Measurements from ENCODE around the gene TBL1X. TPM values are rescaled to one million over a fixed set of nuclear protein-coding genes. Genes with fewer than 3 reads are reported as not detected.

TBL1X gene
- total RNA-seq, 3 donors from 2014 or later = 45.5 to 61.3 (median 49.9) TPM

DNA sequence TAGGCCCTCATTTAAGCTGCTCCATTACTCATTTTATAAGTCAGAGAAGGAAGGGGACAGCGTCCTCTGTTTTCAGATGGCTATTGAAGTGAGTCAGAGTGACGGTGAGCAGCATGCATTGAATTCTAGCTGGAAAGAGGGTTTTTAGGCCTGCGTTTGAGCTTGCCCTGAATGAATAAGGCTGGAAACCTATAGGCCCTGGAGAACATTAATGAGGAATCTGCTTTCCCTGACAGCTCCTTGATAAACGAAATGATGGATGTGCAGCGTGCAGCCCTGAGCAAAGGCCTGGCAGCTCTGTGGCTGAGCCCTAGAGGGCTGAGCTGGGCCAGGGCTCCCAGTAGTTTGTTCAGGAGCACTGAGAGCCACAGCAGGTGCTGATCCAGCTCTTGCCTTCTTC is 33.4 kb downstream of the TBL1X start:
- Mint-ChIP-seq H3K9me3 (no peaks in the 10 kb centered on the region), H3K4me3 (no peak overlapping the region), H3K4me1 (ENCODE audit: low read depth) (peaks cover 16% of the 10 kb centered on the region), H3K27me3 (ENCODE audit: low read depth) (no peaks in the 10 kb centered on the region), H3K36me3 (ENCODE audit: insufficient read depth) (peaks cover 24% of the 10 kb centered on the region)
- DNase-seq (no peak), ATAC-seq (no peak)

DNA sequence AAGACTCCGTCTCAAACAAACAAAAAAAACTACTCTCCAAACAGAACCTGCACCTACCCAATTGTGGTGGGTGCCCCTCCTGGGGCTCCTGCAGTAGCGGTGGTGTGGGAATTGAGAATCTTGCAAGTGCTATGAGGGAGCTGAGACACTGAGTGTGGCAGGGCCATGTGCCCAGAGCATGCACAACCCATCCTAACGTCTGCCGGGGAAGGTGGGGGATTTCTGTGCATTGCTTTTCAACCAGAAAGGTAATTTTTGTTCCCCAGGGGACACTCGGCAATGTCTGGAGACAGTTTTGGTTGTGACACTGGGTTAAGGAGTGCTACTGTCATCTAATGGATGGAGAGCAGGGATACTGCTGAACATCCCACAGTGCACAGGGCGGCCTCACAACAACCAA is 35.7 kb downstream of the TBL1X start:
- Mint-ChIP-seq H3K4me3 (no peak overlapping the region), H3K36me3 (ENCODE audit: insufficient read depth) (peaks cover 31% of the 10 kb centered on the region), H3K4me1 (ENCODE audit: low read depth) (peaks cover 11% of the 10 kb centered on the region), H3K27me3 (ENCODE audit: low read depth) (no peaks in the 10 kb centered on the region), H3K9me3 (no peaks in the 10 kb centered on the region)
- ATAC-seq (no peak), DNase-seq (no peak)

DNA sequence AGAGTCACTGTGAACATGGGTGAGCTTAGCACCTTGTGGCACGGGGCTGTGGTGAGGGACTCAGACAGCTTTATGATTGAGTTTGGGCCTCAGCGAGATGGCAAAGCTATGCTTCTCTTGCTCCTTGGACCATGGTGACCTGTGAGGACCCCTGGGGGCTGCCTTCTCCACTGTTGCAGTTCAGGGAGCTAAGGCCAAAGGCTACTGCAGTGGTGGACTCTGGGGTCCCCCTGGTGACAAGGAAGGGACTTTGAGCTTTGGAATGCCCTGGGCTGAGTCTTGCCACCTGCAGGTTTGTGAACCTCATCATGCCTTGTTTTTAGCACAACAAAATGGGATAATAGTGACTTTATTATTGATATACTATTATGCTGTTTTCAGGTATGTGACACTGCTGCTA is 36.5 kb downstream of the TBL1X start:
- peaks cover 7% of the 10 kb centered on the region for H3K4me1 Mint-ChIP-seq (ENCODE audit: low read depth)
- H3K9me3 Mint-ChIP-seq = no peaks in the 10 kb centered on the region
- no peak for DNase-seq
- no peak for ATAC-seq
- H3K36me3 Mint-ChIP-seq (ENCODE audit: insufficient read depth) = peaks cover 36% of the 10 kb centered on the region
- H3K27me3 Mint-ChIP-seq (ENCODE audit: low read depth) = no peaks in the 10 kb centered on the region
- H3K4me3 Mint-ChIP-seq = no peak overlapping the region

DNA sequence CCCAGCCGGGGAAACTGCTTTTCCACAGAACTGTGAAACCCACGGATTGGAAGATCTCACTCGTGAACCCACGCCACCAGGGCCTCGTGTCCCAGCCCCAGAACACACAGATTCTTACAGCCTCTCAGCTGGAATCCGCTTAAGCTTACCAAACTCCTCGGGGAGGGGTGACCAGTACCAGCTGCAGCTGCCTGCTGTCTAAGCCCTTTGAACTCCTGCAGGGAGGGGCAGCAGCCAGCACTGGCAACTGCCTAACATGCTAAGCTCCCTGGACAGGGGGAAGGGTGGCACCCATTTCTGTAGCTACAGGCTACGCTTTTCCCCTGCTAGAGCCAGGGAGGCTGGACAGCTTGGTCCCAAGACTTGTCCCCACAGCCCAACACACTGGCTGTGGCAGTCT is 38.4 kb downstream of the TBL1X start:
- H3K36me3 Mint-ChIP-seq (ENCODE audit: insufficient read depth) = peaks cover 38% of the 10 kb centered on the region
- no peak for DNase-seq

DNA sequence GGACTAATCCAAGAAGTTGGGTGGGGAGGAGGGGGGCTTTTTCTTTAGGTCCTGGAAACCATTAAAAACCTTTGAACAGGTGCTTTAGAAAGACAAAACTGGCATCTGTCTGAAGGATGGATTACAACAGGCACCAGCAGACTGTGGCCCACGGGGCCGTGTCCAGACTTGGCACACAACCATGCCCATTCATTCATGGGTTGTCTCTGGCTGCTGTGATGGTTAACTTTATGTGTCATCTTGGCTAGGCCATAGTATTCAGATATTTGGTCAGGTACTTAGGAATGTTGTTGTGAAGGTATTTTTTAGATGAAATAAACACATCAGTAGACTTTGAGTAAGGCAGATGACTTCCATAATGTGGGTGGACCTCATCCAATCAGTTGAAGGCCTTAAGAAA is 45.5 kb downstream of the TBL1X start:
- ATAC-seq (no peak), DNase-seq (no peak)
- H3K4me3 Mint-ChIP-seq = no peak overlapping the region
- peaks cover 19% of the 10 kb centered on the region for H3K4me1 Mint-ChIP-seq (ENCODE audit: low read depth)
- H3K9me3 Mint-ChIP-seq = no peaks in the 10 kb centered on the region
- H3K36me3 Mint-ChIP-seq (ENCODE audit: insufficient read depth) = peaks cover 23% of the 10 kb centered on the region
- H3K27me3 Mint-ChIP-seq (ENCODE audit: low read depth) = no peaks in the 10 kb centered on the region

More for the DNA sequence above, 38.4 kb downstream of the TBL1X start:
- Mint-ChIP-seq H3K9me3 (no peaks in the 10 kb centered on the region), H3K4me1 (ENCODE audit: low read depth) (peaks cover 3% of the 10 kb centered on the region), H3K4me3 (no peak overlapping the region), H3K27me3 (ENCODE audit: low read depth) (no peaks in the 10 kb centered on the region)
- ATAC-seq = no peak

DNA sequence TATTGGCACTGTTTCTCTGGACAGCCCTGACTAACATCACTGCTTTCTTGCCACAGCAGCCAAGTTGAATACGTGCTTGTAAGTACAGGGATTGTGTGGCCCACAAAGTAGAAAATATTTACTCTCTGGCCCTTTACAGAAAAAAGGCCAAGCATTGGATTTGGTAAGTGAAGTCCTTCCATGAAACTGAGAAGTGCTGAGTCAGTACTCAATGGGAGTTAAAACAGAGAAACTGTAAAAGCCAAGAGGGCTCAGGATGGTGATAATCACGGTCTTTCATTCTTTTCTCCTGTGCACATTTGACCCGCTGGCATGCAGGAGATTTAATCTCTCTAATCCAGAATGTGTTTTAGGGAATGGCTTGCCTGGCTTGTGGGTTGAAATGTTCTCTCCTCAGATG is 46.1 kb downstream of the TBL1X start:
- ATAC-seq = no peak
- Mint-ChIP-seq H3K36me3 (ENCODE audit: insufficient read depth) (peaks cover 18% of the 10 kb centered on the region), H3K27me3 (ENCODE audit: low read depth) (no peaks in the 10 kb centered on the region), H3K4me3 (no peak overlapping the region), H3K4me1 (ENCODE audit: low read depth) (peaks cover 25% of the 10 kb centered on the region), H3K9me3 (no peaks in the 10 kb centered on the region)
- no peak for DNase-seq

DNA sequence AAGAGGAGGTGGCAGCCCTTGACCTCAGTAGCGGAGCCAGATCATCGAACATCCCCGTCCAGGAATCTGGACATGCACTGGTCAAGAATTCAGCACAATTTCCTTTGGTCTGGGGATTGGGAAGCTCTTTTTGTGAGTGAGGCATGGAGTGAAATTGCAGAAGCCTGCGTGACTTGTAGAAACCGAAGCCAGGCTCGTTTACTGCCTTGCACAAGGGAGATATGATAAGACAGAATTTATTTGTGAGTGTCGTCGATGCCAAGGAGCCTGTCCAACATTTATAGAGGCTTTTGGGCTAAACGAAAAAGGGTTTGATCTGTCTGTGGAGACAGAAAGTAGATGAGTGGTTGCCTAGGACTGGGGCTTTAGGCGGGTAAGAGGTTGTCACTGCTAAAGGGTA is 50.6 kb downstream of the TBL1X start:
- Mint-ChIP-seq H3K4me1 (ENCODE audit: low read depth) (peaks cover 38% of the 10 kb centered on the region), H3K36me3 (ENCODE audit: insufficient read depth) (peaks cover 11% of the 10 kb centered on the region), H3K27me3 (ENCODE audit: low read depth) (no peaks in the 10 kb centered on the region), H3K9me3 (no peaks in the 10 kb centered on the region), H3K4me3 (no peak overlapping the region)
- ATAC-seq = no peak
- DNase-seq = no peak

DNA sequence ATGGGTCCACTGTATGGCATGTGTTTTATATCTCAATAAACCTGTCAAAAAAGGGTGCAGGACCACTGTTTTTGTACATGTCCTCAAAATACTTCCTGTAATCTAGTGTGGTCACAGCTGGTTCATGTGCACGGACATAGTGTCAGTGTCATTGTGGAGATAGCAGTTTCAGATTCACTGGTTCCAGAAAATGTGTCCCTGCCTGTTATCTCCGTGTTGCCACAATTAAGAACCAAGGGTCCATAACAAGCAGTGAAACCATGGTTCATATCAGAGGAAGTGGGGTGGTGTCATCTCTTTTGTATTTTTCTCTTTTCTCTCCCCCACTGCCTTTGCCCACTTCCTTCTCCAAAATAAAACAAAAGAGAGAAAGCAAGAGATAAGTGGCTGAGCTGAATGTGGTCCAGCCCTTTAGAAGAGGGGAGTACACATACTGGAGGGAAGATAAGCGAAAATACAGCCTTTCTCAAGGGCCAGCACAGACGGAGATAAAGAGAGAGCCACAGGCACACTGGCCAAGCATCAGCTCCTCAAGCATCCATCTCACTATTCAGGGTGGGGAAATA is 51.2 kb downstream of the TBL1X start:
- no peak overlapping the region for H3K4me3 Mint-ChIP-seq
- H3K9me3 Mint-ChIP-seq = no peaks in the 10 kb centered on the region
- DNase-seq = no peak
- no peaks in the 10 kb centered on the region for H3K27me3 Mint-ChIP-seq (ENCODE audit: low read depth)
- peaks cover 11% of the 10 kb centered on the region for H3K36me3 Mint-ChIP-seq (ENCODE audit: insufficient read depth)
- H3K4me1 Mint-ChIP-seq (ENCODE audit: low read depth) = peaks cover 38% of the 10 kb centered on the region
- no peak for ATAC-seq

DNA sequence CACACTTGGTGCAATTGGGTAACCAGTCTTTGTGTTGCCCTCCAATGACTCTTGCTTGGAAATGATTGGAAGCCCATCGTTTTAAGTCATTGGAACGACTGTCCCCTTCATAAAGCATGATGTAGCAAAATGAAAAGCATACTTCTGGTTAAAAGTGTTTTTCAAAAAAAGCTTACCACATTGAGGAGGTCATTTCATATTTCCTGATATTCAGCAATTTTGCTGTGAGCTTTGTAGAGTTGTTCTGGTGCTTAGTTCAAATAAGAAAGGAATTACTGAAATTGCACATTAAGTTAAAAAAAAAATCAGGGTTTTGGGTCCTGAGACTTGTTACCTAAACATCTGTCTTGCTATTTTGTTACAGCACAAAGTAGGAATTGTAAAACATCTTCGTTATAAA is 51.8 kb downstream of the TBL1X start:
- no peaks in the 10 kb centered on the region for H3K27me3 Mint-ChIP-seq (ENCODE audit: low read depth)
- H3K4me3 Mint-ChIP-seq = no peak overlapping the region
- DNase-seq (no peak), ATAC-seq (no peak)
- peaks cover 7% of the 10 kb centered on the region for H3K36me3 Mint-ChIP-seq (ENCODE audit: insufficient read depth)
- no peaks in the 10 kb centered on the region for H3K9me3 Mint-ChIP-seq
- H3K4me1 Mint-ChIP-seq (ENCODE audit: low read depth) = peaks cover 38% of the 10 kb centered on the region

DNA sequence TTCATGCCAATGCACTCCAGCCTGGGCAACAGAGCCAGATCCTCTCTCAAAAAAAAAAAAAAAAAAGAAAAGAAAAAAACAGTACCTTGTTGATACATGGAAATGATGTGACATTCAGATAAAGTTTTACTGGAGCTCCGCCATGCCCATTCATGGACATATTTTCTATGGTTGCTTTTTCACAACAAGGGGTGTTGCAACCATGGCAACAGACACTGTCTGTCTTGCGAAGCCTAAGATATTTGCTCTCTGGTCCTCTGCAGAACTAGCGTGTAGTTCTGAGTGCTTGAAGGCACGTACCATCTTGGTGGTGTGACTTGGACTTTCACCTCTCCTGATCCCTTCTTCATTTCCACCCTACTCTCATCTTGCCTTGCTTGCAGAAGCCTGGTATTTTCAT is 53.2 kb downstream of the TBL1X start:
- peaks cover 42% of the 10 kb centered on the region for H3K4me1 Mint-ChIP-seq (ENCODE audit: low read depth)

DNA sequence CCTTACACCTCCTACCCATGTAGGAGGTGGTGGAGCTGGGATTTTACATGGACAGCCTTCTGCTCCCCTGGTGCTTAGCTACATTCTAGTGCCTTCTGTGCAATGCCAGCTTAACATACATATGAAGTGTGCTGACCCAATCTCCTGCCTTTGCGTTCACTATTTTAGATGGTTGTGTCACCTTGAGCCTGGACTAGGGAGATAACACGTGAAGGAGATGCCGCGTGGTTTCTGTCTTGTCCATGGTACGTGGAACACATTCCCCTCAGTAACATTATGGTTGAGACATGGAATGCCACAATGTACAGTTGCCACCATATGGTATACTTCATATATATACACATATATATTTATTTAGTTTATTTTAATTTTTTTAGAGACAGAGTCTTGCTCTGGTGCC is 54.0 kb downstream of the TBL1X start:
- ATAC-seq = no peak
- DNase-seq = no peak
- Mint-ChIP-seq H3K4me1 (ENCODE audit: low read depth) (peaks cover 37% of the 10 kb centered on the region), H3K36me3 (ENCODE audit: insufficient read depth) (peaks cover 5% of the 10 kb centered on the region), H3K27me3 (ENCODE audit: low read depth) (no peaks in the 10 kb centered on the region), H3K4me3 (no peak overlapping the region), H3K9me3 (no peaks in the 10 kb centered on the region)

More for the DNA sequence above, 53.2 kb downstream of the TBL1X start:
- Mint-ChIP-seq H3K4me3 (no peak overlapping the region), H3K9me3 (no peaks in the 10 kb centered on the region), H3K27me3 (ENCODE audit: low read depth) (no peaks in the 10 kb centered on the region), H3K36me3 (ENCODE audit: insufficient read depth) (peaks cover 7% of the 10 kb centered on the region)
- DNase-seq = no peak
- ATAC-seq = no peak

DNA sequence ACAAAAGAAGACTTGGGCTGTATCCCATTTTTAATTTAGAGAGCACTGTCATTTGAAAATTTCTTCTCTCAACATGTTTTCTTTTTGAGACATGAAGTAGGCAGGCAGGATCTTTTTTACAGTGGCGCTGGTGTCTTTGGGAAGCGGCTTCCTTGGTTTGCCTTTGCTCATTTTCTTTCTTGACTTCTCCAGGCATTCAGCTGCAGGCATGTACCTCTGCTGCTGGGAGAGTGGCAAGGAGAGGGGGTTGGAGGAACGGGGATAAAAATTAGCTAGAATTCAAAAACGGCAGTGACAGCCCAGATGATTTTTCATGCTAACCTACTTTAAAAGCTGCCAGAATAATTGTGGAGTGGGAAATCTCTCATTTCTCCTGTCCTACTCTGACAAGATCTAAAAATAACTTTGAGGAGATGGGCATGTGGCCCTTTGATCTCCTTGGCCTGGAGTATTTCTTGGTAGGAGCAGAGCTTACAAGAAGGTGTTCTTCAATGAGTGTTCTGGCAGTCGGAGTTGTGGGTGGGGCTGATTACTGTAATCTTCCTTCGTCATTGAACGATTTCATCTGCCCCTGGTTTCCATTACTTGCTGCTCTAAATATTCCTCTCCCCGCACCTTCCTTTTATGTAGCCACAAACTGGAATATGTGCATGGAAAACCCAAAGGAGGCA is 54.8 kb downstream of the TBL1X start:
- H3K4me1 Mint-ChIP-seq (ENCODE audit: low read depth) = peaks cover 33% of the 10 kb centered on the region
- no peaks in the 10 kb centered on the region for H3K27me3 Mint-ChIP-seq (ENCODE audit: low read depth)
- H3K36me3 Mint-ChIP-seq (ENCODE audit: insufficient read depth) = peaks cover 5% of the 10 kb centered on the region
- ATAC-seq (no peak), DNase-seq (no peak)
- no peaks in the 10 kb centered on the region for H3K9me3 Mint-ChIP-seq
- H3K4me3 Mint-ChIP-seq = no peak overlapping the region

DNA sequence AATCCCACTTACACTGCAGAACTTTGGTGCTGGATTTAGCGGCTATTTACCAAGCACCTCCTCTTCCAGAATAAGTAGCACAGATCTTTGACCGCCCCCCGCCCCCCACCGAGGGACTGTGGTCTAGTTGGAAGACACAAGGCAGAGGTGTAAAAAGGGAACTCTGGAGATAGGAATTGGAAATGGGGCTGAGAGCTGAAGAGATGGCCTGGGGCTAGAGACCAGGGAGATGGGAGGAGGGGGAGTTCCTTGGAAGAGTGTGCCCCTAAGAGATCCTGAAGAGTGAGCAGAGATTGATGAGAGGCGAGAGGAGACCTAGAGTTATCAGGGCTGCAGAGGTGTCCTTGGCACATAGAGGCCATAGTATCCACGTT is 55.3 kb downstream of the TBL1X start:
- Mint-ChIP-seq H3K36me3 (ENCODE audit: insufficient read depth) (peaks cover 5% of the 10 kb centered on the region), H3K4me1 (ENCODE audit: low read depth) (peaks cover 34% of the 10 kb centered on the region), H3K4me3 (no peak overlapping the region), H3K27me3 (ENCODE audit: low read depth) (no peaks in the 10 kb centered on the region), H3K9me3 (no peaks in the 10 kb centered on the region)
- ATAC-seq (no peak), DNase-seq (no peak)

DNA sequence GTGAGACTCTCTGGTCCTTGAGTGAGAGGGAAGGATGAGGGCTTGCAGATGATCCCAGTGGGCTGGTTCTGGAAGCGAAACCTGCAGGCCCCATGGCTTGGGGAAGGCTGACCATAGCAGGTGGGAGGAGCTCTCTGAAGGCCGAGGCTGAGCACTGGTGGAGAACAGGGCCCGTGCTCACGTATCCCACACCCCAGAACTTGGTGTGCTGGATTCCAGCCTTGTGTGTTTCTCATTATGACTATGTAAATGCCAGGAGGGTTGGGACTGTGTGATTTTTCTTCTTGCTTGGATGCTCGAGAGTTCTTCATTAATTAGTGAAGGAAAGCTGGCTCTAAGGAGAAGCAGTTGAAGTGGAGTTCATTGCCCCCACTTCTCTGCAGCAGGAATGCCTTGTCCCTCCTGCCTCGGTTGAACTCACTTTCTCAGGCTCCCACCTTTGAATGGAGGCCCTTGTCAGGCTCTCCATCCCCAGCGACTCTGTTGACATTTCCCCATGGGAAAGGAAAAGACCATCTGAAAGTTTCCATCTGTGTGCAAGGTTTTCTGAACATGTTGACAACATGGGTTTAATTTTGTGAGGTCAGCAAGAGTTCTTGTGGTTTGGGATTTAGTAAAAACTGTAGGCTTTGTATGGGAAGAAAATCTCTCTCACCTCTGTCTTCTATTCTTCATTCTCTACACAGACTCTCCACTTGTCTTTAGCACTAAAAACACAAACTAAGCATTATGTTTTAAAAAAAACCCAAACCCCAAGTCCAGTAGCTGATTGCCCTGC is 57.7 kb downstream of the TBL1X start:
- H3K4me3 Mint-ChIP-seq = no peak overlapping the region
- DNase-seq (no peak), ATAC-seq (no peak)
- H3K4me1 Mint-ChIP-seq (ENCODE audit: low read depth) = peaks cover 29% of the 10 kb centered on the region
- no peaks in the 10 kb centered on the region for H3K9me3 Mint-ChIP-seq
- no peaks in the 10 kb centered on the region for H3K27me3 Mint-ChIP-seq (ENCODE audit: low read depth)
- peaks cover 5% of the 10 kb centered on the region for H3K36me3 Mint-ChIP-seq (ENCODE audit: insufficient read depth)

Data from activated T-cell treated with anti-CD3 and anti-CD28 coated beads, Interleukin-2, amount 50 U/mL, for 4 hours (primary cell).